NCI-H345 treated with DMSO at 0.1 percent for 48 hours (cell line): ENCODE data around the gene ADM5.

ENCODE experiments used
- DNase-seq: peaks from one replicate; lab custom pipeline; 2025; ENCODE audit not compliant: unreplicated experiment; lab: John Stamatoyannopoulos, UW

The ADM5 gene

GRCh38 chr19:49658139-49658517, 31.3 kb upstream of the ADM5 start:
- no peak for DNase-seq

DNA sequence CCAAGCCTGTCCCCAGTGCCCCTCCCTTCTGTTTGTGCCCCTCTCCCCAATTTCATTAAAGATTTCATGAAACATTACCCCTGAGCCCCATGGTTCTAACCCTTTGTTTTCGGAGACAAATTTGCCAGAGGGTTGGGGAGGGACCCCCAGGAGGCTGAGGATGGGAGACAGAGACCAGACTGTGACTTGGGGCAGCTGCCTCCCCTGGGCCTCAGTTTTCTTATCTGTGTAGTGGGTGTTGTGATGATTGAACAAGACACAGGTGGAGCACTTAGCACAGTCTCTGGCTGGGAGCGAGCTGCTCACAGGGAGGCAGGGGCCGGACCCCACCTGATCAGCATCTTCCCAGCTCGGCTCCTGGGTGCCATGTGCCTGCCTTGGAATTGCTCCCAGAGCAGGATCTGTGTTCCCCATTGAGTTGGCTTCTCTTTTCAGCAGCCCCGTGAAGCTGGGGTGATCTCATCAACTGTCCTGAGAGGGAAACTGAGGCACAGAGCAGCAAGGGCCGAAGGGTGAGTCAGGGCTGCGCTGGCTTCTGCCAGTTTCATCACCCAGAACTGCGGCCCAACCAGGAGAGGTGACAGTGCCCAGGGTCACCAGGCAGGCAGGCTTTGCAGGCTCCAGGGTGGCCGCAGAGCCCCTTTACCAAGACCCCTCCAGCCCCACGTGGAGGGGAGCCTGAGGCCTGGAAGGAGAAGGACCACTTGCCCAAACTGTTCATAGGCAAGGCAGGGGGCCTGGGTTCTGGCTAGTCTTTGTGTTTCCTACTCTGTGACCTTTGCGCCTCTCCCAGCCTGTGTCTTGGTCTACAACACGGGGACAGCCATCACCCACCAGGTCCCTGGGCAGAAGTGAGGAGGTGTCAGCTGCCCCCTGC, 30.6 kb upstream of the ADM5 start:
- no peak for DNase-seq

DNA sequence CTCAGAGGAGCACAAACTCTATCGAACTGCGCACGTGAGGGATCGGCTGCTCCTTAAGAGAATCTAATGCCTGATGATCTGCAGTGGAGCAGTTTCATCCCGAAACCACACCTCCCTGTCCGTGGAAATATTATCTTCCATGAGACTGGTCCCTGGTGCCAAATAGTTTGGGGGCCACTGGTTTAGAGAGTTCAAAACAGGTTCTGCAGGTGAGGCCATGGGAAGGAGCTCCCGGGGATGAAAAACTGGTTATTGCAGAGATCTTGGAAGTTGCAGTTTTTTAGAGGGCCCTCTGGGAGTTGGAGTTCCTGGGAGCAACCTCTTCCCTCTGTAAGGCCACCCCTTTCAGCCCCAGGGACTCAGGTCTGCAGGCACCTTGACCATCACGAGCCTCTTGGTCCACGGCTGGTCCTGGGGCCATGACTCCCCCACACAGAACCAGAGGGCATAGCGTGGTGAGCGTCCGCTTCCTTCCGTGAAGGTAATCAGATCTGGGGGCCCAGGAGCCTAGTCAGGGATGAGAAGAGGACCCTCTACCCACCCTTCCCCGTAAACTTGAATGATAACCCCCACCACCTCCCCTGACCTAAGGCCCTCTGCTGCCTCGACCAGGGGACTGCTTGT, 28.9 kb upstream of the ADM5 start:
- DNase-seq, result no peak

- no peak for DNase-seq
Measured at GRCh38 chr19:49662011-49662410, 27.4 kb upstream of the ADM5 start.

GRCh38 chr19:49663224-49663623, 26.2 kb upstream of the ADM5 start:
- no peak for DNase-seq

DNA sequence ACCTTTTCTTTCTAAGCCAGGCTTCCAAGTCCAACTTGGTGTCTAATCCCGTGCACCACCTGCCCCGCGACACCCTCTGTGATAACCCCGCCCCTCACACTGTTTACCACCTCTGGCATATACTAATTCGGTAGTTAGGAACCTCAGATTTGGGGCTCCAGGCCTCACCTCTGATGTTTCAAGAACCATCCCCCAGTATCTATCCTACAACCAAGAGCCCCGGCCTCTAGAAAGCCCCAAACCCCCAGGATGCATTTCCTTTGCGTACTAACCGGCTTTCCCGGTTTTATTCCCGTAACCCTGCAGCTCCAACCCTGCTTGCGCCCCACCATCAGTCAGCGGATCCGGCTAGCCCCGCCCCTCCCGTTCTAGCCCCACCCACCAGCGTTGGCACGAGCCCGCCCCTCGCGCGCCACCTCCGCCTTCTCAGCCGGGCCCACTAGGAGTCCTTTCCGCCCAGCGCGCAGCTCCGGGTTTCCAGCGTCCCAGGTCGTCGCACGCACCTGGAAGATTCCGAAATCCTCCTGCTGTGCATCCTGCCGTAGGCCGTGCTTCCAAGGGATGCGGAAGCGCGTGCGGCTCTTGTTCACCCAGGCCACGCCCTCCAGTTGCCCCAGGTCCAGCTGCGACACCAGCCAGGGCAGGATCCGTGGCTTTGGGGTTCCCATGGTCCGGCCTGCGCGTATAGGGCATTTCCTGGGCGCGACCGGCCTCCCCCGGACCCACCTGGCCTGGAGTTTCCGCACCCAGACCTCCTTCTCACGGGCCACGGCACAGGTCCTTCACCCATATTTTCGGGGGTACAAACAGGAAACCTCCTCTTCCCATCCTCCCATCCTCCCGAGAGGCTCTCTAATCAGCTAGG, 25.0 kb upstream of the ADM5 start:
- DNase-seq, result peak; percentile 56

DNA sequence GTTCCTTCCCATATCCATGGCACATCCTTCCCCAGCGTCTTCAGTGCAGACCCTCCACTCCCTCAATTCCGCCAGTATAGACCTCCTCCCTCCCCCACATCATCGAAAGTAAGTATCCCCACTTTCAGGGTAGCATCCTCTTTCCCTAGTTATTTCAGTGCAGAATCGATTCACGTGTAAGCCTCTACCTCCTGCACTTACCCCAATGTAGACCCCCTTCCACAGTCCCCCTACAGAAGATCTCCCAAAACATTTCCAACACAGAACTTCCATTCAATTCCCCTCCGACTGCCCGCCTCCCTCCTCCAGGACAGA, 24.4 kb upstream of the ADM5 start:
- DNase-seq, result no peak

DNA sequence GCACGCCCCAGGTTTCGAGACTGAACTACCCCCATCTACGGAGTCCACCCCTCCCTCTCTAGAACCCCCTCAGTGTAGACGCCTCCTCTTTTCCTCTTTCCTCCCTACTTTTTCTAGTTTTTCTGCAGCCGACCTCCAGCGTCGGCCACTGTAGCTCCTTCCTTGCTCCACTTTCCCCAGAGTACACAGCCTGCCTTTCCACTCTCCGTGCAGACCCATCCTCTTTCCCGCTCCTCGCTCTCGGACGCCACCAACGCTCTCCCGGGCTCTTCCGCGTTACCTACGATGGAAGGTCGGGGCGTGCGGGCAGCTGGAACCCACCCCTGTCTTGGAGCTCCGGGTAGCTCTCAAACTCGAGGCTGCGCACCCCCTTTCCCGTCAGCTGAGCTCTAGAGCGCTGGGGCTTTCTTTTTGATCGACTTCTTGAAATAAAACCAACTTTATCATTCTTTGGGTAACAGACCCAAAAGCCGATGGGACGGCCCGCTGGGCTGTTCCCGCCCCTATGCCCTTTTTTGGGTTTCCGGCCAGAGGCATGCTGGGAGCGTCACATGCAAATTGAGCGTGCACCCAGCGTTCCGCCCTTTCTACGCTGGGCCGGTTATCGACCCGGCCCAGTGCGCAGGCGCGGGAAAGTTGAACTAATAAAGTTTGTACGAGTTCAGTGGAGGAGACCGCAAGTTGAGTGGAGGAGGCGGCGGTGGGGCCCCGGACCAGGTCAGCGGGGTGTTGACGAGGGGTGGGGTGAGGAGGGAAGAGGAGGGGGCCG, 23.9 kb upstream of the ADM5 start, which contains the start of the genes BCL2L12 and IRF3:
BCL2L12 (plus strand) TSS at position 583 of the 769 bp plus-strand sequence. CDS start 760 bp downstream, outside the sequence.
IRF3 (minus strand) TSS at position 507 of the 769 bp plus-strand sequence. CDS start 1,019 bp downstream, outside the sequence.
- peak; percentile 77 for DNase-seq

DNA sequence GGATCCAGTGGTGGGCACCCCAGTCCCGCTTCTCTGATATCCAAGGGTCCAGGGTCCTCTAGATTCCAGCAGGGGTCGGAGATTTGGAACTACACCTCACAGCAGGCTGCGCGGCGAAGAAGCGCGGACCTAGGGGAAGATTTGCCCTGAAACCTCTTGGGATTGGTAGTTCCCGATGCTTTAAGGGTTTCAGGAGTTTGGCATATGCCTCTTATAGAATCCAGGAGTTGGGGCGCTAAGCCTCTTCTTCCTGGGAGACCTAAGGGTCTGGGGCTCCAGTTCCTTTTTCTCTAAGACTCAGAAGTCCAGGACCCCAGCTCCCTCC, 23.3 kb upstream of the ADM5 start:
- DNase-seq, result no peak

DNA sequence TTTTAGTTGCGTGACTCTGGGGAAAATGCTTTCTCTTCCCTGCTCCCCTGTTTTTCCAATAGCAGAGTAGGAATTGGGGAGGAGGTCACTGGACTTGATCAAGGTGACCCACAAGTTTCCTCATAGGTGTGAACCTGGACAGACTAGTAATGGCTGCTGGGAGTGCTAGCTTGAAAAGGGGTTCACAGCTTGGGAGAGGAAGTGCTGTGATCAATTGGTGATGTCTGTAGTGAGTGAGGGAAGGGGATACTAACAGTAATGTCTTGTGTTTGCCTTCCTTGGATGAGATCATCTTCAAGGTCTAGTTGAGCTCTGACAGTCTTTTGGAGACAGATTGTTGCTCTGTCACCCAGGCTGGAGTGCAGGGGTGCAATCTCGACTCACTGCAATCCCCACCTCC, 21.9 kb upstream of the ADM5 start:
- DNase-seq, result no peak

GRCh38 chr19:49669516-49669915, 19.9 kb upstream of the ADM5 start:
- DNase-seq, result no peak

GRCh38 chr19:49672131-49672919, 17.1 kb upstream of the ADM5 start:
- DNase-seq, result peak; percentile 33

DNA sequence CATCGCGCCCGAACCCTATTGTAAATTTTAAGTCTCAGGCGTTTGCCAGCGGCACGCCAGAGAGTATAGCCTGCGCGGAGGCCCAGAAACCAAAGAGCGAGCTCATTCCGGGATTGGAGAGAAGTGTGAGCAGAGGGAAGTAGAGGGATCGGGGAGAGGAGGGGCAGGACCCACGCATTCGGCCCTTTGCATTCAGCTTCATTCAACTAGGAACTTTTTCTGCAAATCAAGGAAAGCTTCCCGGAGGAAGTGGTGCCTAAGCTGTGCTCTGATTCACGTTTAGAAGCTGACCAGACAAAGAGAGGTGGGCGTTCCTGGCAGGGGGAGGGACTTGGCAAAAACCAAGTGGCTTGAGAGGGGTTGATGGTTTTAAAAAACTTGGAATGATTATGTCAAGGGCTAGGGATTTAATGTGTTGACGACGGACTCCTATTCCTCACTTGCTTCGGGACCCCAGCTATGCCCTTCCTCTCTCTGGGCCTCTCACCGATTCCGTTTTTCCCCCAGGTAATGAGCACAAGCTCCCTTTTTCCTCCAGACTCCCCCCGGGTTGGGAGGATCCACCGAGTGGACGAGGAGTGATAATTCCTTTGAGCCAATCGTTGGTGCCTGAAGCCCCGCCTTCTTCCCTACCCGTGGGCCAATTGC, 13.1 kb upstream of the ADM5 start:
- peak; percentile 69 for DNase-seq

GRCh38 chr19:49676784-49677230, 12.6 kb upstream of the ADM5 start:
- DNase-seq, result peak; percentile 95

DNA sequence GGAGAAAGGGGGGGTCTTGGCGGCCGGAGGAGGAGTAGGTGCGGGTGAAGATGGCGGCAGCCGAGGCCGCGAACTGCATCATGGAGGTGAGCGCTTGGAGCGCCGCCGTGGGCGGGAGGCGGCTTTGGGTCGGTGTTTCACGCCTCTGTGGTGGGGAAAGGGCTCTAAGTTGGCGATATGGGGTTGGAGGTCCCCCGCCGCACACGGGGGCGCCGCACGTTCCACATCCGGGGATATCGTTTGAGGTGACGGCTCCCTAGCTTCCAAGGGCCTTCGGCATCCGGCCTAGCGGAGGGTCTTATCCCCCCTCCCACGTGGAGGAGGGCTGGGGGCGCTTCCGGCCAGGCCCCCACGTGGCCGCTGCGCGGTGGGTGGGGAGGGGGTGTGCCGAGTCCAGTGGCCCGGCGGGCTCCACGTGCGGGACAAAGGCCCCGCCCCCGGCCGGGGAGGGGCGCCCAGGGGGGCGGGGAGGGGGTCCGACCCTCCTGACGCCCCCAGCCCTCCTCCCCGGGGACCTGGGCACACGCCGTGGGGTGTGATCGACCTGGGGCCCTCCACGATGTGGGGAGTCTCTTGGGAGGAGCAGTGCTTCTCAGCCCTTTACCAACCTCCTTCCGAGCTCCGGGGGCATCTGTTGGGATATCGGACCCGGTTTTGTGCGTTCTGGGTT, 12.0 kb upstream of the ADM5 start, which contains the start of gene PRMT1:
PRMT1 (plus strand) TSS at position 41 of the 670 bp plus-strand sequence; CDS start at position 51, 10 bp downstream.
- DNase-seq, result no peak

- DNase-seq, result peak; percentile 7
Measured at GRCh38 chr19:49677901-49678674, 11.3 kb upstream of the ADM5 start.

- no peak for DNase-seq
Measured at GRCh38 chr19:49678985-49679770, 10.2 kb upstream of the ADM5 start.
